GM21717 (cell line): ENCODE data around the gene EXT2.

Source experiments
- ATAC-seq: cut with Tn5 transposase; IDR thresholded peaks from one replicate; pipeline ENCODE4 v1.9.1; 2021; ENCODE audit warnings: mild to moderate bottlenecking, moderate library complexity; ENCODE audit not compliant: unreplicated experiment

EXT2 gene

DNA sequence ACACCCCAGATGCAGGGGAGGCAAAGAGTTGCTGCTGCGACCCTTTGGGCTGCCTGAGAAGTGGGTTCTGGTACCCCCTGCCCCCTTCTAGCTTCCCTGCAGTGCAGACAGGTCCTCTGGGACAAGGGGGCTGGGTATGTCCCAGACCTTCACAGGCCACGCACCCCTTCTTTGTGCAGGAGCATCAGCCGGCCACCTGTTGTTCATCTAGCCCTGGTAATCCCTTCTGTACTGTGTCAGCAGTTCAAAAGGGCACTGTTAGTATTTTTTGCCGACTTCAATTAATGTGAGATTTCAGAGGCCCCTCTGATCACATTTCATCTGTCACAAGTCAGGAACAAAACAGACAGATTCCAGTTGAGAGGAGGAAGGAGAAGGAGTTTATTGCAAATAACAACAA is 164.6 kb downstream of the EXT2 start:
- ATAC-seq = no peak

DNA sequence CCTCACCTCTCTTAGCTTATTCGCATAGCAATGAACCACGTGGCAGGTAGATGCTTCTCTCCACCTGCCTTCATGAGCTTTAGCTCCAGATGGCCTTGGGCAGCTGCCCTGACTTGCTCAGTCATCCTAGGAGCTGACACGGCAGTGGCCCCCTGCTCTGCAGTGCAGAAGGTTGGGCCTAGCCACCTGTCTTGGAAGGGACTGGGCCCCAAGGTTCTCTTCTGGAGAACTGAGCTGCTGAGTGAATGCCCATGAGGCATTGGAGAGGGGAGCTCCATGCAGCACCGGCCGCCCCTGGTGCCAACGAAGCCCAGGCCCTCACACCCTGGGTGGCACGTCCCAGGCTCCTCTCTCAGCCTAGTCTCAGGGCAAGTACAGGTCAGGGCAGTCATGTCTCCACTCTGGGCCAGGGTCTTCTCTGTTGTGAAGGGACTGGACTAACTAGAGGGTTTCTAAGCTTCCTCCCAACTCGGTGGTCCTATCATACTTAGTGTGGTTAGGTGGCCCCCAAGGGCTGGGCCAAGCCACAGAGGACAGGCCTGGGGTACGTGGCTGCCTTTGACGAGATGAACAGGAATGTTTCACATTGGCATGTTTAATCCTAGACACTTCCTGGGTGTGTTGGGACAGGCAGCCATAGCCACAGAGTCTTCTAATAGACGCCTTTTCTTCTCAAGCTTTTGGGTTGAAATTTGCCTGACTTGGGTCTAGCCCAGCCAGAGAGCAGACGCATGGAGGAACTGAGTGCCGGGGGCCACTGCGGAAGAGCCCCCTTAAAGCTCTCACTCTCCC is 166.5 kb downstream of the EXT2 start:
- ATAC-seq = no peak

DNA sequence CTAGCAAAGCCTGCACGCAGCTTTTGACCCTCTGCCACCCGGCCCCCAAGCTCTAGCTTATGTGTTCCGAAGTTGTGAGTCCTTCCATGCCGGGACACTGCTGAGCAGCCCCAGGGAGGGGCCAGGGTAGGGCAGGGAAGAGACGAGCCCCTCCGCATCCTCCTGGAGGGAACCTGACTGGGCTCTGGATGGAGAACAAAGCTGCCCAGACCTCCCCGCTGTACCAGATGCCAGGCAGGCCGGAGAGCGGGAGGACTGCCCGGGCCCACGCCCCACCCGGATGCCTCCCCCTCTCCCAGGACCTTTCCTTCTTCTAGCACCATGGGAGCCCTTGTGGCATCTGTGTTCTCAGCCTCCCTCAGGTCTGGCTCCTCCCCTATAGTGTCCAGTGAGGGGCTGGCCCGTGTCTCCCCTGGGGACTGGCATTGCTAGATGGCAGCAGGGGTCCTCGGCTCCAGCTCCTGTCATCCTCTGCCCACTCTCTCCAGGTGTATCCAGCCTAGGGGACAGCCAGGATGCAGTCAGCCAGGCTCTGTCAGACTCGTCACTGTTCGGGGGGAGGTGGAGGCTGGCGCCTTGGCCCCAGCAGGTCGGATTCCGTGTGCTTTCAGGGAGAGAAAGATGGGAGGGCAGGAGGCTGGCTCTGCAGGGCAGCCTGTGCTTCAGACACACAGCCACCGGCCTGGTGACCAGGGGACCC is 168.4 kb downstream of the EXT2 start:
- no peak for ATAC-seq

DNA sequence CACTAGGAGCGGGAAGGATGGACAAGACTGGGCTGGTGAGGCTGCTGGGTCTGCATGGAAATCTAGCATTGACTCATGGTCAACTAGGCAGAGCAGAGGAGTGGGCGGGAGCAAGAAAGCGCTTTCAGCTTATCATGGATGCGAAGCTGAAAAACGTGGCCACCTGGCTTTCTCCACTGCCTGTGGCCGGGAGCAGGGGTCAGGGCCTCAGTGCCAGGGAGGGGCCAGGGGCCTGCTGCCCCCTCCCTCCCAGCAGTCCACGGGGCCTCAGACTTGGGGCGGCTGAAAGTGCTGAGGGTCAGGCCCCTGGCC is 168.9 kb downstream of the EXT2 start:
- no peak for ATAC-seq

DNA sequence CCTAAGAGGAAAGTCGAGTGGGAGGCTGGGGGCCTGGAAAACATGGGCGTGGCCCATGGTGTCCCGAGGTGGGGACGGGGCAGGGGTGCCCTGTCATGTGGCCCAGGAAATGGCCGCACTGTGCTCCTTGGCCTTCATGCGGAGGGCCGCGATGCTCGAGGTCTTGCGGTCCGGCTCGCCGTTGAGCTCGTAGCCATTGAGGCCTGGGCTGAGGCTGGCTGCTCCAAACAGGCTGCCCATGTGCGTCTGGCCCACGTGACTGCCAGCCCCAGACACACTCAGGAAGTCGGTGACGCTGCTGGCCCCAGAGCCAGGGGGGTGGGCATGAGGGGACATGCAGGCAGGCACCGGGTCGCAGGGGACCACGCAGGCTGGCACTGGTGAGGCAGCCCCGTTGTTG is 169.3 kb downstream of the EXT2 start:
- ATAC-seq = no peak

DNA sequence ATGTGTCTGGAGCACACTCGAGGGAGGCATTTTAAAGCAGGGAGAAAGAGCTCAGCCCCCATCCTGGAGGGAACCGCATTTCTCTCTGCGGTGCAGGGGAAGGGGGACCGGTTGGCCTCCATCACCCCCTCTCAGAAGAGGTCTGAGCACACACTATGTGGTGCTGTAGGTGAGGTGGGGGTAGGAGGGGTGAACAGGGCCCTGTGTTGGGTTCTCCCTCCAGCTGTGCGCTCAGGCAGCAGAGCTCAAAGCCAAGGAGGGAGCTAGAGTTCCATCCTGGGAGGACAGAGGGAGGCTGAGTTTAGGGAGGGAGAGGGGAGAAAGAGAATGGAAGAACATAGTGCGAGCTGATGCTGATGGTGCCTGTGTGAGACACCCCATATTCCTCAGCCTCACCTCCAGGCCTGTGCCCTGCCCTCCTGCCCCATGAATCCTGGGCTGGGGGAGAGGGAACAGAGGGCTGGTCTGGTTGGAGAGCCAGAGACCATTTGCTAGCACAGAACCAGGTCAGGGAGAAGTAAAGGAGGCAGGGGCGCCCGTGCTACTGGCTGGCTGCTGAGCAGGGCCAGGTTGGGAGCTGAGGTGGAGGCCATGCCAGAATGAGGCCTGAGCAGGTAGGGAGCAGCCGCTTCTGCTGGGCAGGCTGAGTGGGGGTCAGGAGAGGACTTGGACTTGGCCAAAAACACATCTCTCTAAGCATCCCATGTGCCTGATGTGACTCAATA is 170.7 kb downstream of the EXT2 start:
- ATAC-seq = no peak

DNA sequence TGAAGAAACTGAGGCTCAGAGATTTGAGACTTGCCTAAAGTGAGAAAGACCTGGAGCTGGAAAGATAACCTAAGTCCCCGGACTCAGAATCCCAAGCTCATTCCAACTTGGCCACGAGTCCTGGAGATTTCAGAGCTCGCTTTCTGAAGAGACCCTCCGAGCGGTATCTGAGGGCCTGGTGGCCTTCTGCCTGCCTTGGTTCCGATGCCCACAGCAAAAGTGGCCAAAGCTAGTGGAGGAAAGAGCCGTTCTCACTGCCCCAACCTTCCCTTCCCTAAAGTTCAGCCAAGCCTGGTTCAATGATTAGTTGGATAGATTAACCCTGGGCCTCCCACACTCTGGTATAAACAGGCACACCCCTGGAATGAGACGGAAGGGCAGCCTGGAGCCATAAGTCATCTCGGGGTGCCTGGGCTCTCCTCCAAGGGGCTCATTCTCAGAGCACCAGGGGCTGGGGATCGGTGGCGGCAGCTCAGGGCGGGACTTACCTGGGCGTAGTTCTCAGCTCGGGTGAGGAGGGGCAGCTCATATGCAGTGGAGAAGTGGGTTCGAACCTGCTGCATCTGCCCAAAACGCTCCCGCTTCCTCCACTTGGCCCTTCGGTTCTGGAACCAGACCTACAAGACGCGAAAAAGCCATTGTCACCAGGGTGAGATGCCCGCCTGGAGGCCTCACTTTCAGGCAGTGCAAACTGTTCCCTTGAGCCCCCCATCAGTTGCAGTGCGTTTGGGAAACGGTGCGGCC is 171.7 kb downstream of the EXT2 start:
- no peak for ATAC-seq

DNA sequence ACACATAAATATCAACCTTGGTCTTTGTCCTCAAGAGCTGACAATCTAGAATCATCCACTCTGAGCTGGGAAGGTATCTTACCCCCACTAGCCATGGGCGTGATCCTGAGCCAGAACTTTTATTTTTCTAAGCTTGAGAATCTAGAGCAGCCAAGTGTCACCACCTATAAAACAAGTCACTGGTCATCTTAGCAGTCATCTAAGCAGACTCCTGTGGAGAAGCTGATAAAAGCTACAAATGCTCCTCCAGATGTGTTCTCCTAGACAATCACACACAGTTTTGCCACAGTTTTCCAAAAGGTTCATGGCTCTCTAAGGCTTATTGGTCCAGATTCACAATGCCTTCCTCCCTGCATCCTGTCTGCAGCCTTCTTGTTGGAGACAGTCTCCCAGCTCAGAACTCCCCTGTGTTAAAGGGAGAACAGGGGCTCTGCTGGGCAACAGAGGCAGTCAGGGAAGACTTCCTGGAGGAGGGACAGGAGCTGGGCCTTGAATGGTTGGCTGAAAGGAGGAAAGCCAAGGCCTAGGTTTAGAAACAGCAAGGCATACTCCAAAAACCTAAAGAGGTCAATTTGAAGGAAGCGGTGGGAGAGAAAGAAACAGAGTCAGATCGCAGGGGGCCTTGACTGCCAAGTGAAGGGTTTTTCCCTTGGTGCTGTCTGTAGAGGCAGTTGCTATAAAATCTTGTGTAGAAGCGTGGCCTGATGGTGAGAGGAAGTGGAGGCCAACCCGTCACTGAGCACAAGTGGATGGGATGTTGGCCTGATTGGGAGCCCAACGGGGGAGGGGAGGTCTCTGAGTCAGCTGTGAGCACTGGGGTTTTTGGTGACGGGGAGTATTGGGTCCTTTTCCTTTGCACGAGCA is 172.5 kb downstream of the EXT2 start:
- ATAC-seq = no peak

DNA sequence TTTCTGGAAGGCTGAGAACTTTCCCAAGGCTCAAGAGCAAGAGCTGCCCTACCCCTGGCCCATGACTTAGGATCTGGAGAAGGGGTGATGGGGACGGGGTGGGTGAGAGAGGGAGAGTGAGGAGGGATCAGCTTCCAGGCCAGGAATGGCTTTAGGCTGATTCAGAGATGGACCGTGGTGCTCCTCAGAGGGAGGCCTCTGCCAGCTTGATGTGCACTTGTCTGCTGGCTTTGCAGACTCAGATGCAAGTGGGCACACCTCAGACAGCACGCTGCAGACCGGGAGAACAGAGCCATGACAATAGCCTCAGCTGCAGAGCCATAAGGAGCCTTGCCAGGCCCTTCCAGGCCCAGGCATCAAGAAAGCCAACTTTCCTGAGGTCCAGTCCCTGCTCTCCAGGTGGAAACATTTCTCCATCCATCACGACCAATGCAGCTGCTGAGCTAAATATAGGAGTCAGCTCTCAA is 173.2 kb downstream of the EXT2 start:
- no peak for ATAC-seq

DNA sequence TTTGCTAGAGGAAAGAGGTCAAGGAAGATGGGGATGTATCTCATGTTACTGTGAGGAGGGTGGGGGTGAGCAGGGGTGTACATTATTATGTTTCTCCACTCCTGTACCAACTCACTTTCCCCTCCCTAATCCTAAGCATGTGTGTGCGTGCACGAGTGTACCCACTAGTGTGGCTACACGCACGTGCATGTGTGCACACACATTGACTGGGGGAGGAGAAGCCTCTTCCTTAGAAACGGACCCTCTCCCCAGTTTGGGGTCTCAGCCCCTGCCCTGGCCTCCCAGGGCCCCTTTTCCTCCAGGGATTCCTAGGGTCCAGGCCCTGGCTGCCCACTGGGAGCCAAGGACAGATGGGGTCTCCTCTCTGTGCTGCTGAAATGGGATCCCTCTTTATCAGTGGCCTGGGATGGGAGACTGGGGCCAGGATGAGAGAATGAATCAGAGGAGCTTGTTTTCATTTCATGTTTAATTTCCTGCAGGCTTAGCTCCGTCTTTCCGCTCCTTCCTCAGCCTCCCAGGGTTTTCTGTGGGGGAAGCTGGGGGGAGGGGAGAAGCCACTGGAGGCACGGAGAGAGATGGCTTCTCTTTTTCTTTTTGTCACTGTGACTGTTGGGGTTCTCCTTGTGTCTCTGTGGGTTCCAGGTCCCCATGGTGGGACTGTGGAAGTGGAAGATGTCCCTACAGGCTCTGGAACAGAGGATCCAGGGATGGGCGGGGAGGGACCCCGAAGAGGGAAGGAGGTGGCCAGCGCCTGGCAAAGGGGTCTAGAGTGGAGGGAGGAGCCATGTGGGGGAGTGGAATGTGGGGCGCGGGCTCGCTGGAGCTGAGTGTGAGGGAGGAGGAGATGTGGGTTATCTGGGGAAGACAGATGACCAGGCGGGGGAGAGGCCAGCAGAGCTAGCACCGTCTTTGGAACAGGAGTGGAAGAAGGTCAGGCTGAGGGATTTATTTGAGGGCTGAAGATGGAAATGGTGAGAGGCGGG is 174.2 kb downstream of the EXT2 start:
- ATAC-seq = no peak

DNA sequence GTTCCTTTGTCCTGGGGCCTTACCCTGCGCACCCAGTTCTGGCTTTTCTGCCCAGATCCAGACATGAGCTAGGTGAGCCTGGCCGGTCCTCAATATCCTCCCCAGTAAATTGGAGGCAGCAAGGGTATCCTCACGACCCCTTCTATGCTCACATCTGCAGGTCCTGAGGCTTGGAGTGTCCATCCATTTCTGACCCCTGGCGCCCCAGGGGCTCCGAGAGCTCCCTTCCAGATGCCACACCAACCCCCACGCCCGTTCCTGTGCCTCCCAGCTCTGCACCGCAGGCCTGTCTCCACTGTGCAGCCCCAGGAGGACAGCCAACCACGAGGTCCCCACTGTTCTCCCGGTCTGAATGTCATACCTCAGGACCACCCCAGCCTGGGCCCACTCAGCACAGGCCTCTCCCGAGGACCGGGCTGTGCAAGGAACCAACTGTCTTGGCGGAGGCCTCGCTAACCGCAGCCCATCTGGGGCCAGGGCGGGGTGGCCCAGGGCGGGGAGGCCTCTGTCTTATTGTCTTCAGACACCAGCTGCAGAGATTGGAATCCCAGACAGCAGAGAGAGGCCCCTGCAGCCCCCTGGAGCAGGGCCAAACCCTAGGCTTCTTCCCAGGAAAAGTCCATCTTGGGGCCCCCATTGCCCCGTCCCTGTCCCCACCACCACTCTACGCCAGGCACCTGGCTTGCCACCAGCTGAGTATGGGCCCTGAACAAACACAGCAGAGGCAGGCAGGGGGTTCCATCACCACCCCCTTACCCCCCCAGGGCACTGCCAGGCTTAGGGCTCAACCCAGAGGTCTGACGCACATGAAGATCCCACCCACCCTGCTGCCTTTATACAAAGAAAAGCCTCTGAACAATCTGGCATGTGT is 175.2 kb downstream of the EXT2 start:
- no peak for ATAC-seq

DNA sequence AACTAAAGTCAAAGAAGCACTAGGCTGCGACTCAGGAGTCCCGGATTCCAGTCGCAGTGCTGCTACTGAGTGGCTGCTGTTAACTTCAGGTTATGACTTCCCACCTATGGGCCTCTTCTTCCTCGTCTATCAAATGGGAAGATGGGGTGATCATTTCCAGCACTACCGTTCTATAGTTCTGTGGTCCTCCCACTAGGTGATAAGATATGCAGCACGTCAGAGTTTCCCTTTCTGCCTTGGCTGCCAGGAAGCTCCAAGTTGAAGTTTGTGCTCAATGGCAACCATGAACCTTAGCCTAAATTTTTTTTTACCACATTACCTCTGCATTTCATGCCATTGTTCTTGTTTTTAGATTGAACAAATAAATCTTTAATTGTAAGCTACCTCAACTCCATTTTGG is 175.8 kb downstream of the EXT2 start:
- no peak for ATAC-seq

DNA sequence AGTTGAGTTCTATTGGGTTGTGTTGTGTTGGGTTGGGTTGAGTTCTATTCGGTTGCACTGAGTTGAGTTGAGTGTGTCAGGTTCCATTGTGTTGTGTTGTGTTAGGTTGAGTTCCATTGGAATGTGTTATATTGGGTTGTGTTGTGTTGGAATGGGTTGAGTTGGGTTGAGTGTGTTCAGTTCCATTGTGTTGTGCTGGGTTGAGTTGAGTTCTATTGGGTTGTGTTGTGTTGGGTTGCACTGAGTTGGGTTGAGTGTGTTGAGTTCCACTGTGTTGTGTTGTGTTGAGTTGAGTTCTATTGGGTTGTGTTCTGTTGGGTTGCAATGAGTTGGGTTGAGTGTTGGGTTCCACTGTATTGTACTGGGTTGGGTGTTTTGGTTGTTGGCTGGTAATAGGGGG is 178.9 kb downstream of the EXT2 start:
- no peak for ATAC-seq

DNA sequence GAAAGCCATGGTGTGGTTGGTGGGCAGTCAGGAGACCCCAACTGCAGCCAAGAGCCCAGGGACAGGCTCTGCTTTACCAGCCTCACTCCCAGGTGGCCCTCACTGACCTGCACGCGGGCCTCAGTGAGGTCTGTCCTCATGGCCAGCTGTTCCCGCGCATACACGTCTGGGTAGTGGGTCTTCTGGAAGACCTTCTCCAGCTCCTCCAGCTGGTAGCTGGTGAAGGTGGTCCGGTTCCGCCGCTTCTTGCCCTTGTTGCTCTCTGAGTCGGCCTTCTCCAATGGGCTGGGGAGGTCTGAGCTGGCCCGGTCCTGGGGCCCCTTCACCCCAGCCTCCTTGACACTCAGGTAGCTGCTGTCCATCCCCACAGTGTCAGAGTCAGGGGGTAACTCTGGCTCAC is 179.8 kb downstream of the EXT2 start:
- no peak for ATAC-seq

DNA sequence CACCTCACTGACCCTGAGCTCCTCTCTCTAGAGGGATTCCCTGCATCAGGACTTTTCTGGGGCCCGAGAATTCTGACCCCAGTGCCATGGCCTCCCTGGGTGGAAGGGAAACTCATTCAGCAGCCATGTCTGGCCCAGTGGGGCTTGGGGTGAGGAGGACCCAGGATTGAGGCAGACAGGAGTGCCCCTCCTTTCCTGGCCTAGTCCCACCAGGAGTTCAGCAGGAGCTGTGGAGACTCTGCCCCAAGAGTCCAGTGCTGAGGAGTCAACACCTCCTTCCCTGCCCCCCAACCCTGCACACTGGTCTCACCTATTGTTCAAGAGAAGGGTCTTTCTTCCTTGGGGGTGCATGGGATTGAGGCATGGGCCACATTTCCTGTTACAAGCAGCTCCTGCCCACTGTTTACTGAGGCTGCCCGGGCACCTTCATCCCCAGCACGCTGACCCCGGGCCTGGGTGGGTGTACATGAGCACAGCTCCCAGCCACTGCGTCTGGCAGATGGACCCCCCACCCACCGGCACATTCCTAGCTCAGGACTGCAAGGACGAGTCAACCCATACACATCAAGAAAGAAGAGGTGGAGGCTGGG is 180.6 kb downstream of the EXT2 start:
- ATAC-seq = no peak

DNA sequence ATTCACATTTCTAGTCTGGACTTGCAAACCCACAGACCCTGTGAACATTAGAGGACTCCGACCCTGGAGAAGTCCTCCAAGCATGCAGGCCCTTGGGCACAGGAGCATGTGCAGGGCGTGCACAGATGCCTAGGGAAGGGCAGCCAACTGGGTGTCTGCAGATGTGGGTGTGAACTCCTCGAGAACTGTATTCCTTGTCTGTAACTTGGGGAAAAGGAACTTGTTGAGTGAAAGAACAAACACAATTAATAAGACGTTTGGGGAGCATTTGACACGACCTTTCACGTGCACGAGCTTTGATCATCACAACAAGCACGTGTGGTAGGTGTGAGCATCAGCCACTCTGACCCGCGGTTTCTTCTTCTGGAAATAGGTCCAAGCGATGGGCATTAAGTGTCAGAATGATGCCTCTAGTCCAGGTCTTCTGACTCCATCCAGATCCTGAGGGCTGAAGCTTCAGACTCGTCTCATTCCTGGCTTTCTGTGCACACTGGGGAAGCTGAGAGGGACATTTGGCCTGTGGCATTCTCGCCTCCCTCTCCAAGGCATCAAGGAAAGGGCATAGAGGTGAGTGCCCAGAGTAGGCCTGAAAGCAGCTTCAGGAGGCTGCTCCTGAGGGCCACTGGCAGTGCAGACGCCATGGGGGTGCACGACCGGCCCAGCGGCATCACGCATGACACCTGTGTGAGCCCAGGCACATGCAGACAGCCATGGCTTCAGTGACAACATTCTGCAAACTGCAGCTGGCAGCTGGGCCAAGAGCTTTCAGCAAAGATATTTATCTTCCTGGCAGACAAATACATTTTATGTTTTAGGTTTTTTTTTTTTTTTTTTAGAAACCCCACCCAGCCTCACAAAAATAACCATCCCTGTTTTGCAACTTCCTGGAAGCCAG is 182.0 kb downstream of the EXT2 start:
- no peak for ATAC-seq

DNA sequence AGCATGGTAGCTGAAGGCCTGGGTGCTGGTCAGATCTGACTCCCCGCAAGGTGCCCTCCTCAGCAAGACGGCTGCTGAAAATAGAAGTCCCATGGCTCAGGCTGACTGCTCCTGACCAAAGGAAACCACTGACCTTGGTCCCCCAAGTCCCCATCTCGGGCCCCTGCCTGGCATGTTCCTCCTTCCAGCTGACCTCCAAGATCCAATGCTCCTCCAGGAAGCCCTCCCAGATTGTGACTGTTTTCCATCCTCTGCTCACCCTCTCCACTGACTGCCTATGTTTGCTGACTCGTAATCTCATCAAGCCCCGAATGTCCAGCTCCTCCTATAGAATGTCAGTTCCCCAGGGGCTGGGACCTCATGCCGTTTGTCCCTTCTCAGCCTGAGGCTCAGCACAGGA is 184.0 kb downstream of the EXT2 start:
- no peak for ATAC-seq
